CD4-positive, alpha-beta T cell treated with Interleukin-6 for 4 hours (primary cell): ENCODE measurements around the gene GOLM1.
"Not testable (repeated sequence)": the region's sequence is repeated elsewhere in the genome, so short reads cannot be mapped to it uniquely, and the experiment has no call there.

Experiments used
- DNase-seq: peaks from one replicate; pipeline ENCODE4 v3.0.0-alpha.2; 2020; ENCODE audit warnings: mixed read lengths

The GOLM1 gene

GRCh38 chr9:86082870-86083269, 16.5 kb downstream of the GOLM1 start:
- no peak for DNase-seq

- no peak for DNase-seq
Measured at GRCh38 chr9:86079865-86080469, 19.4 kb downstream of the GOLM1 start.

DNA sequence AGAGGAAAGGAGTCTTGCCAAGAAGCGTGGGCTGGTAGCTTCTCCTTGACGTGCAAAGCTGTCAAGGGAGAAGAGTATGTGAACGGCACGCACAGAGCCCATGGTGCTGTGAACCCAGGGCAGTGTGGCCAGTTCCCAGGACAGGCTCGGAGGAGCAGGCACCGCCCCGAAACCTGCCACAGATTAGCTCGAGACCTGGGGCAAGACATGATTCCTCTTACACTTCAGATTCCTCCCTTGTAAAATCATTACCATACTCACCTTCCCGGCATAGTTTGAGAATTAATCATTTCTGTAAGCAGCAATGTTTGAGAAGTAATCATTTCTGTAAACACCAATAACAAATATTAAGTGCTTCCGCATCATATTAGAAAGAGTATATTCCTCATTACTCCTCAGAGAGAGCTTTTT, 19.9 kb downstream of the GOLM1 start:
- no peak for DNase-seq

DNA sequence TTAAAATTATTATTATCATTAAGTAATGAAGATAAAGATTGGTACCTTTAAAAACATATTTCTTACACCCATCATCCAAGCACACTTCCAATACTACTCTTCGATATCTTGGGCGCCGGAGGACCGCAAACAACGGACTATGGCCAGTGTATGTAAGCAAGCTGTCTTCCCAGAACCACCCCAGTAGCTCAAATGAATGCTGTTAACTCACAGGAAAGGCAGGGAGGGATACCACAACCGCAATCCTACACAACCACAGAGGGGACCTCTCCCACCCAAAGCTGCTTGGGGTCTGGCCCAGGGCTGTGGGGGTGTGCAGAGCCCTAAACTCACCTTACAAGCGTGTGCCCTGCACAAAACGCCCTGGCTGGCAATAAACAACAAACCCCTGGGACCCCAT, 20.6 kb downstream of the GOLM1 start:
- no peak for DNase-seq

DNA sequence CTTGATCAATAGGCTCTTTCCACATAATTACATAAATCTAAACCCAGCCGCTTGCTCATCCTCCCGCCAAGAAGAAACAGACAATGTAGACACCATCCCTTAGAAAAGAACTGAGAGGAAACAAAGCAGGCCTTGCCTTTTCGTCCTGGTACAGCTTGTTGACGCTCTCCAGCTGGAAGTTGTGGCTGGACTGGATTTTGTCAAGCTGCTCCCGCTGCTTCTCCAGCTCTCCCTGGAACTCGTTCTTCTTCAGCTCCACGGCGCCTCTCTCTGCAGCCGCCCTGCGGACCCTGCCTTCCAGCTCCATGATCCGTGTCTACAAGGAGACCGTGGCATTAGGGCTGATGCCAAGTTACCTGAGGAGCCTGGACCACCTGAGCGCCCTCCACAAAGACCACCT, 22.1 kb downstream of the GOLM1 start:
- DNase-seq = no peak

DNA sequence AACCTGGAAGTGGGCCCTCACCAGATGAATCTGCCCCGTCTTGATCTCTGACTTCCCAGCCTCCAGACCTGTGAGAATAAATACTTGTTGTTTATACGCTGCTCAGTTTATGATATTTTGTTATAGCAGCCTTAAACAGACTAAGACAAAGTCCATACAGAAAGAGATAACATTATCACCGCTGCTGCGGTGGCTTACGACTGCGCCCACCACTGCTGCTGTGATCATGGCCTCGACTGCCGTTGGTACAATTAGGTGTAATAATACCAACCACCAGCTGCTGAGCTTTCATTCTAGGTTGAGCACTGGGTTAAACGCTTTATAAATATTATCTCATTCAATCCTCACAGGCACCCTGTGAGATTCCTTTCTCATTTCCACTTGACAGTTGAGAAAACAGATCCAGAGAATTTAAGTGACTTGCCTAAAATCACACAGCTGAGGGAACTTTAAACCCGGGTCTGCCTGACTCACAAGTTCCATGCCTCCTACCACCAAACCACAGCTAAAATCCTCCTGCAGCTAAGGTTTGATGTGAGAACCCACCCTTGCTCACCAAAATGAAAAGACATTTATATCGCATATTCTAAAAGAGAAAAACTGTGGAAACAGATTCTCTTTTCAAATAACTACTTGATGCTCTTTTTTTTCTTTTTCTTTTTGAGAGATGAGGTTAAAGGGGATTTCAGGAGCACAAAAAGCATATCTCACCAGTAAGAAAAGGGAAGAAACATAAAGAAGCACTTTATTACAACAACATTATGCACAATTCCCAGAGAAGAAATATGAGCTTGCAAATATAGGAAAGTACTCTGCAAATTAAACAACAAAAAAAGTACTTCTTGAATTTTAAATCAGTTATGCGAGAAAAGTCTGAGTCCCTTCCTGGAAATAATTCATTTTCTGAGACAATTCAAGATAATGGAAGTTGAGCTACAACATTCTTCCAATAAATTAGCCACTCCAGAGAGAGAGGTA, 23.9 kb downstream of the GOLM1 start:
- DNase-seq = no peak

- DNase-seq = no peak
Measured at GRCh38 chr9:86073839-86074238, 25.5 kb downstream of the GOLM1 start.

GRCh38 chr9:86072394-86072877, 26.9 kb downstream of the GOLM1 start:
- no peak for DNase-seq

GRCh38 chr9:86069206-86069869, 30.0 kb downstream of the GOLM1 start:
- no peak for DNase-seq

- no peak for DNase-seq
Measured at GRCh38 chr9:86064220-86064619, 35.1 kb downstream of the GOLM1 start.

GRCh38 chr9:86062845-86063693, 36.3 kb downstream of the GOLM1 start:
- DNase-seq = no peak

DNA sequence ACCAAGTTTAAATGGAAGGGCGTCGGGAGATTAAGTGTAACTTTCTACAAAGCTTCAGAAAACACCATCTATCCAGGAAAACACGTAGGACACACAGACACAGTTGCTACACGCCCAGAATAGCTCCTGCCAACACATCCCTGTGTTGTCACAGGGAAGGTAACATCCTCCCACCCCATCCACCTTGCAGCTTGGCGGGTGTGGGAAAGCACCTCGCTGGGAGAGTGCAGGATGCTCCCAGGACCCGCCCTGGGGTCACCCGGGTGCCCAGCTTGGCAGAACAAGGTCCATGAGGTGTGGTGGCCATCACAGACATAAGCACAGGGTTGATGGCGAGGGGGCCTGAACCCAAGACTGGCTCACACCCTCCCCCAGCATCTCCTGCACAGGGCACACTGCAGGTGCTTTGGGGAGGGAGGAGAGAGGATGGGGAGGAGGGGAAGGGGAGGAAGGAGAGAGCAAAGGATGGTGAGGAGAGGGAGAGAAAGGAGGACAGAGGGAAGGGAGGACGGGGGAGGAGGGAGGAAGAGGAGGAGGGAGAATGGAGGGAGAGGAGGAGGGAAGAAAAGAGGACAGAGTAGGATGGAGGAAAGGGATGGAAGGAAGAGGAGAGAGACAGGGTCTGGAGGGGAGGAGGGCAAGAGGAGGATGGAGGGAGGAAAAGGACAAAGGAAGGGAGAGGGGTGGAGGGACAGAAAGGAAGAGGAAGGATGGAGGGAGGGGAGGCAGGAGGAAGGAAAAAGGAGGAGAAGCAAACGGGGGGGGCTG, 37.2 kb downstream of the GOLM1 start:
- DNase-seq = no peak

DNA sequence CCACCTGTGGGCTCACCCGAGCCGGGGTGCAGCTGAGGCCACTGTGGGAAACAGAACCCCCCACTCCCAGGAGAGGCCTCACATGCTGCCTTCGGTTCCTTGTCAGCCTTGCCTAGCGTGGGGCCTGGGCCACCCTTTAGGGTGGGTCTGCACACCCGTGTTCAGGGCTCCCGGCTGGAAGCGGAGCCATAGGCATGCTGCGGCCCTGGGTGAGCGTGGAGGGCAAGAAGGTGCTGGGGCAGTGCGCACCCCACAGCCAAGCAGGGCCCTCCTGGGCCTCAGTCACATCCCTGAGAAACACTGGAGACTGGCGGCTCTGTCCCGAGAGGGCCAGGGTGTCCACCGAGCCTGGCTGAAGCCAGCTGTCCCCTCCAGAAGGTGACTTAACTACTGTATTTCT, 41.9 kb downstream of the GOLM1 start:
- DNase-seq = no peak

GRCh38 chr9:86054695-86055094, 44.7 kb downstream of the GOLM1 start:
- DNase-seq = no peak

DNA sequence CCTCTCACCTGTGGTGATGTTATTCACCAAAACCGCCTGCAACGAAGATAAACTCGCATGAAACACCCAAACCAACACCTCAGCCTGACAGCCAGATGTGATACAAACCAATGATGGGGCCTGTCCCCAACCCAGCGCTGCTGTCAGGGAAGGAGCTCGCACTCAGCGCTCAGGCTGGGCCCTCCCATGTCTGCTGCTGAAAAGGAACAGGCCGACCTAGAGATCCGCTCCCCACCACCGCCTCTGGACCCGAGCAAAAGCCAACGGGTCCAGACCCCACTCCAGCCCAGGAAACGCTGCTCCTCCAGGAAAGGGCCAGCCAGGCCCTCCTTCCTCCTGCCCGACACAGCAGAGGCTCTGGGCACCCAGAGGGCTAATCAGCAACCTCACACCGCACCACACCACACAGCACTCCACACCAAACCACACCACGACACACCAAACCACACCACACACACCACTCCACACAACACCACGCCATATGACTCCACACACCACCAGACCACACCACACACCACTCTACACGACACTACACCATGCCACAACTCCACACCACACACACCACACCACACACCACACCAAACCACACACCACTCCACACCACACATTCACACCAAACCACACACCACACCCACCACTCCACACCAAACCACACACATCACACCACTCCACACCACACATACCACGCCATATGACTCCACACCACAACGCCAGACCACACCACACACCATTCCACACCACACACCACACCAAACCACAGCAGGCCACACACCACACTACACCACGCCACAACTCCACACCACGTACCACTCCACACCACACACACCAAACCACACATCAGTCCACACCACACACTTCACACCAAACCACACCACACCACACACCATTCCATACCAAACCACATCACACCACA, 46.5 kb downstream of the GOLM1 start:
- no peak for DNase-seq

DNA sequence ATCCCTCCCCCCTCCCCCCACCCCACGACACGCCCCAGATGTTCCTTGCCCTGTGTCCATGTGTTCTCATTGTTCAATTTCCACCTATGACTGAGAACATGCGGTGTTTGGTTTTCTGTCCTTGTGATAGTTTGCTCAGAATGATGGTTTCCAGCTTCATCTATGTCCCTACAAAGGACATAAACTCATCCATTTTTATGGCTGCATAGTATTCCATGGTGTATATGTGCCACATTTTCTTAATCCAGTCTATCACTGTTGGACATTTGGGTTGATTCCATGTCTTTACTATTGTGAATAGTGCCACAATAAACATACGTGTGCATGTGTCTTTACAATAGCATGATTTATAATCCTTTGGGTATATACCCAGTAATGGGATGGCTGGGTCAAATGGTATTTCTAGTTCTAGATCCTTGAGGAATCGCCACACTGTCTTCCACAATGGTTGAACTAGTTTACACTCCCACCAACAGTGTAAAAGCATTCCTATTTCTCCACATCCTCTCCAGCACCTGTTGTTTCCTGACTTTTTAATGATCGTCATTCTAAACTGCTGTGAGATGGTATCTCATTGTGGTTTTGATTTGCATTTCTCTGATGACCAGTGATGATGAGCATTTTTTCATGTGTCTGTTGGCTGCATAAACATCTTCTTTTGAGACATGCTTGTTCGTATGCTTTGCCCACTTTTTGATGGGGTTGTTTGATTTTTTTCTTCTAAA, 51.2 kb downstream of the GOLM1 start:
- DNase-seq = not testable (repeated sequence)

DNA sequence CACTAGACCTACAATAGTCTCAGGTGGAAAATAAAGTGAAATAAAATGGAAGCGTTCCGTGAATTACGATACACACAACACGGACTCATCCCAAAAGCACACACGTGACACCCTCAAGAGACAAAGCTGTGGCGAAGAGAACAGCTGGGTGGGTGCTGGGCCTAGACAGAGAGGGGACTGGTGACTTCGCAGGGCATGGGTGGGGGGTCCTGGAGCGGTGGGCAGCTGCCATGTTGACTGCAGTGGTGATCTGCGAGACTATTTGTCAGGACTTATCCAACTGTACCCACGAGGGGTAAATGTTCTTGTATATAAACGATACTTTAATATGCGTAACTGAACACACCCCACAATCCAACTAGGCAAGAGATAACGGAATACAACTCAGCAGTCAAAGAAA, 52.0 kb downstream of the GOLM1 start:
- DNase-seq = no peak

DNA sequence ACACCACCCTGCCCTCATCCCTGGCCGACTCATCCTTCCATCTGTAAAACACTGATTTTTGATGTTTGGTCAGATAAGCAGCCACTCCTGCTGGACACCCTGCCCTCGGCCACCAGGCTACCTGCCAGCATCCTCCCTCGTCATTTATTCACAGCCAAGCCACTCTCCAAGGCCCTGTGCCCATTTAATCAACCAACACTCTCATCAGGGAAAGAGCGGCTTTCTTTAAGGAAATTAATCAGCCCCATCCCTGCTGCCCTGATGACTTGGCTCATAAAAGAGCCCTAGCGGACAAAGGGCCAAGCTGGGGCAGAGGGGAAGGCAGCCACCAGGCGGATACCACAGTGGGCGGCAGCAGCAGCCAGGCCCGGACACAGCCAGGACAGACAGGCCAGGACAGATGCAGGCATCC, 52.4 kb downstream of the GOLM1 start:
- DNase-seq = no peak

DNA sequence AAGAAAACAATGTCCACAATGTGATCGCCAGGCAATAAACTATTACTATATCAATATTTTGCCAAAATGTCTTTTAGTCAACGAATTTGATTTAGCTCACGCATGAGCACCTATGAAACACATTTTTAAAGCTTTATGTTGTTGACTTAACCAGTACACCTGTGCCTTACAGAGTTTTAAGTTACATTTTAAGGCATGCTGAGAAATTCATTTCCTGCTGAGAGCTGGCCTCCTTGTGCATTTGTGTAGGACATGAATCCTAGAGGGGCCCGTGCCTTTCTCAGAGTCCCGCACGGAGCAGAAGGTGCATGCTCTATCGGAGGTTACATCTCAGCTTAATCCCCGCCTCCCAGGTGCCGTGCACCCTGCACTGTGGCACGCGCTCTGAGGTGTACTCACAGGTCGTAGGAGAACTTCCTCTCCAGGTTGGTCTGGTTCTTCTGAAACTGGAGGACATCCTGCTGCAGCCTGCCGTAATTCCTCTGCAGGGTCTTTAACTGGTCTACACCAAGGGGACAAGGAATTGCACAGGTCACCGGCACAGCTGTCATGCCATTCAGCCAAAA, 53.2 kb downstream of the GOLM1 start:
- no peak for DNase-seq

DNA sequence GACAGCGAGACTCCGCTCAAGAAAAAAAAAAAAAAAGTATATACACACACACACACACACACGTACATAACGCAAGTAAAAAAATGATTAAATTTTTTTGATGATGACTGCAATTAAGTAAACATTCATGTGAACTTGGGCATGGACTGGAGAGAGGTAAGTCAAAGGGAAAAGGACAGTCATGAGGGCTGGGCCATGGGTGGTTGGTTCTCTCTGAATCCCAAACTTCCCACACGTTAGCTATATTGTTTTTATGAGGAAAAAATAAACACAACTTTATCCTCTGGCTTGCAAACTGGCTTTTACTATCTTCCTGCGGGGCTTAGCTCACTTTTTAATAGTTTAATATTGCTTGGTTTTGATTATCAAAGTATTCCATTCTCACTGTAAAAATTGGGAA, 53.7 kb downstream of the GOLM1 start:
- no peak for DNase-seq
